Measurements from ENCODE around the gene DNAJC21. TPM values are rescaled to one million over a fixed set of nuclear protein-coding genes. Genes with fewer than 3 reads are reported as not detected.

The DNAJC21 gene
- polyA plus RNA-seq, 1 donor (not counting 4 experiments of a cell fraction or from before 2014, with no cell fraction given) = 29.6 TPM

- H4K20me1 ChIP-seq (ENCODE audit: control insufficient read depth, extremely low read depth, insufficient read depth, low read length) = no peaks in the 10 kb centered on the region
- DNase-seq (ENCODE audit: low read depth, low spot score) = no peak
- H3K4me3 ChIP-seq (ENCODE audit: control insufficient read depth in 2 of 3, extremely low read depth in 1 of 3, insufficient read depth in 2 of 3, low read depth in 1 of 3, low read length in 3 of 3) = no peak overlapping the region
- no peaks in the 10 kb centered on the region for H3K9me1 ChIP-seq (ENCODE audit: control insufficient read depth, extremely low read depth, insufficient read depth, low read length)
- no peak for TF ChIP-seq CTCF (optimal IDR thresholded peaks at IDR 0.05 in 1 of 3, IDR thresholded peaks at IDR 0.05 in 1 of 3, conservative IDR thresholded peaks at IDR 0.05 in 1 of 3; ENCODE audit: extremely low read depth in 1 of 3, insufficient read depth in 2 of 3, low read length in 3 of 3)
- no peak for TF ChIP-seq EZH2 (IDR thresholded peaks at IDR 0.05; ENCODE audit: low read length)
- no peak overlapping the region for H3K27ac ChIP-seq (ENCODE audit: control insufficient read depth, insufficient read depth, low read length)
- H3K79me2 ChIP-seq (ENCODE audit: control insufficient read depth, insufficient read depth, low read length) = peaks cover 38% of the 10 kb centered on the region
- dilution Hi-C loops (cut with MboI; ENCODE audit: extremely low pct_ligation_motif_present, low sequenced_read_pairs) = no loop called here
- H3K9me3 ChIP-seq (ENCODE audit: control insufficient read depth, low read depth, low read length) = no peaks in the 10 kb centered on the region
- no peak overlapping the region for H3K4me2 ChIP-seq (ENCODE audit: control insufficient read depth, extremely low read depth, insufficient read depth, low read depth, low read length)
- H3K9ac ChIP-seq (ENCODE audit: control insufficient read depth, extremely low read depth, insufficient read depth, low read length) = no peak overlapping the region
- H3K4me1 ChIP-seq (ENCODE audit: control insufficient read depth, extremely low read depth, insufficient read depth, low read length) = peaks cover 28% of the 10 kb centered on the region
- H3K27me3 ChIP-seq (ENCODE audit: control insufficient read depth, extremely low read depth, insufficient read depth, low read length) = no peaks in the 10 kb centered on the region
- H2AFZ ChIP-seq (ENCODE audit: control insufficient read depth, low read length) = no peak overlapping the region
- peaks cover 3 to 4% of the 10 kb centered on the region in 2 experiments for H3K36me3 ChIP-seq (ENCODE audit: control insufficient read depth in 2 of 2, extremely low read depth in 1 of 2, insufficient read depth in 2 of 2, low read length in 2 of 2)
- no peak for FAIRE-seq
These were observed 1.1 kb upstream of the DNAJC21 start for GRCh38 chr5:34928267-34928666.

- no peaks in the 10 kb centered on the region for H3K9me1 ChIP-seq (ENCODE audit: control insufficient read depth, extremely low read depth, insufficient read depth, low read length)
- H3K9ac ChIP-seq (ENCODE audit: control insufficient read depth, extremely low read depth, insufficient read depth, low read length) = peak overlapping the region; percentile 95
- peaks cover 47% of the 10 kb centered on the region for H3K79me2 ChIP-seq (ENCODE audit: control insufficient read depth, insufficient read depth, low read length)
- H4K20me1 ChIP-seq (ENCODE audit: control insufficient read depth, extremely low read depth, insufficient read depth, low read length) = no peaks in the 10 kb centered on the region
- H3K4me2 ChIP-seq (ENCODE audit: control insufficient read depth, extremely low read depth, insufficient read depth, low read depth, low read length) = peak overlapping the region; percentile 85
- no peak for TF ChIP-seq EZH2 (IDR thresholded peaks at IDR 0.05; ENCODE audit: low read length)
- no peak for TF ChIP-seq CTCF (optimal IDR thresholded peaks at IDR 0.05 in 1 of 3, IDR thresholded peaks at IDR 0.05 in 1 of 3, conservative IDR thresholded peaks at IDR 0.05 in 1 of 3; ENCODE audit: extremely low read depth in 1 of 3, insufficient read depth in 2 of 3, low read length in 3 of 3)
- H3K4me1 ChIP-seq (ENCODE audit: control insufficient read depth, extremely low read depth, insufficient read depth, low read length) = peaks cover 13% of the 10 kb centered on the region
- dilution Hi-C loops (cut with MboI; ENCODE audit: extremely low pct_ligation_motif_present, low sequenced_read_pairs) = no loop called here
- H3K36me3 ChIP-seq (ENCODE audit: control insufficient read depth in 2 of 2, extremely low read depth in 1 of 2, insufficient read depth in 2 of 2, low read length in 2 of 2) = peaks cover 3 to 5% of the 10 kb centered on the region in 2 experiments
- H2AFZ ChIP-seq (ENCODE audit: control insufficient read depth, low read length) = peak overlapping the region; percentile 85
- H3K27me3 ChIP-seq (ENCODE audit: control insufficient read depth, extremely low read depth, insufficient read depth, low read length) = no peaks in the 10 kb centered on the region
- DNase-seq (ENCODE audit: low read depth, low spot score) (no peak), FAIRE-seq (no peak)
- H3K27ac ChIP-seq (ENCODE audit: control insufficient read depth, insufficient read depth, low read length) = peak overlapping the region; percentile 87
- H3K9me3 ChIP-seq (ENCODE audit: control insufficient read depth, low read depth, low read length) = no peaks in the 10 kb centered on the region
- peak overlapping the region; percentile 92 to 96 (median 94) for H3K4me3 ChIP-seq (ENCODE audit: control insufficient read depth in 2 of 3, extremely low read depth in 1 of 3, insufficient read depth in 2 of 3, low read depth in 1 of 3, low read length in 3 of 3)
These were observed 532 bp downstream of the DNAJC21 start for GRCh38 chr5:34929720-34930461.

All from keratinocyte (primary cell).